NCI-H2081 treated with DMSO at 0.1 percent for 48 hours (cell line): ENCODE results near the gene TBCEL.
"Not testable (repeated sequence)": the region's sequence is repeated elsewhere in the genome, so short reads cannot be mapped to it uniquely, and the experiment has no call there.

Experiments
- DNase-seq: peaks from one replicate; lab custom pipeline; 2025; lab: John Stamatoyannopoulos, UW

The TBCEL gene

GRCh38 chr11:121023848-121024751 is at the start of gene TBCEL:
Gene TBCEL (plus strand): TSS chr11:121024102. CDS start chr11:121045691, 21,589 bp downstream.
- DNase-seq, result peak; percentile 32

- DNase-seq, result no peak
Observed at GRCh38 chr11:120974466-120974865, 49.4 kb upstream of the TBCEL start.

- DNase-seq, result no peak
Observed at GRCh38 chr11:120974965-120975364, 48.9 kb upstream of the TBCEL start.

GRCh38 chr11:120977266-120978137 is 46.4 kb upstream of the TBCEL start:
- DNase-seq, result no peak

- no peak for DNase-seq
Observed at GRCh38 chr11:120978701-120979100, 45.2 kb upstream of the TBCEL start.

- no peak for DNase-seq
Observed at GRCh38 chr11:120985718-120986569, 38.0 kb upstream of the TBCEL start.

GRCh38 chr11:120988603-120989002 is 35.3 kb upstream of the TBCEL start:
- DNase-seq, result no peak

GRCh38 chr11:120991830-120992686 is 31.8 kb upstream of the TBCEL start:
- DNase-seq, result no peak

GRCh38 chr11:120994091-120994859 is 29.6 kb upstream of the TBCEL start:
- no peak for DNase-seq

- DNase-seq, result no peak
Observed at GRCh38 chr11:120995184-120995583, 28.7 kb upstream of the TBCEL start.

GRCh38 chr11:120996973-120997372 is 26.9 kb upstream of the TBCEL start:
- DNase-seq, result no peak

- no peak for DNase-seq
Observed at GRCh38 chr11:120998581-120998980, 25.3 kb upstream of the TBCEL start.

- DNase-seq, result no peak
Observed at GRCh38 chr11:121004206-121004840, 19.6 kb upstream of the TBCEL start.

GRCh38 chr11:121006922-121007321 is 17.0 kb upstream of the TBCEL start:
- DNase-seq, result no peak

- no peak for DNase-seq
Observed at GRCh38 chr11:121008551-121008950, 15.4 kb upstream of the TBCEL start.

- no peak for DNase-seq
Observed at GRCh38 chr11:121012091-121012490, 11.8 kb upstream of the TBCEL start.

GRCh38 chr11:121018746-121019145 is 5.2 kb upstream of the TBCEL start:
- DNase-seq, result no peak

- not testable (repeated sequence) for DNase-seq
Observed at GRCh38 chr11:121021718-121022117, 2.2 kb upstream of the TBCEL start.

- DNase-seq, result no peak
Observed at GRCh38 chr11:121024989-121025388, 1.1 kb downstream of the TBCEL start.

GRCh38 chr11:121029153-121029552 is 5.3 kb downstream of the TBCEL start:
- DNase-seq, result no peak
